GM13977 (cell line): Measurements from ENCODE around the gene CFAP70.
"Not testable (repeated sequence)": the region's sequence is repeated elsewhere in the genome, so short reads cannot be mapped to it uniquely, and the experiment has no call there.

Source experiments
- DNase-seq: peaks from one replicate; pipeline ENCODE4 v3.0.0; 2012; ENCODE audit warnings: low spot score
- CTCF ChIP-seq: IDR thresholded peaks from 2 replicates; pipeline ENCODE4 v1.5.1; 2012; ENCODE audit warnings: mild to moderate bottlenecking, control low read depth; ENCODE audit not compliant: insufficient read depth; ENCODE audit errors: extremely low read depth, missing control alignments
- in situ Hi-C: fragments of 300-500 bp; cut with MboI; formaldehyde crosslinking; loops from one replicate; pipeline ENCODE4 v1.12.0; 2022; ENCODE audit warnings: low sequenced_read_pairs, low pct_unique_long_range_greater_than_20kb, mixed read lengths, inconsistent platforms; ENCODE audit not compliant: unreplicated experiment

Gene CFAP70

GRCh38 chr10:73401636-73402035, 43.0 kb upstream of the CFAP70 start:
- DNase-seq, result no peak
- no peak for TF ChIP-seq CTCF
- in situ Hi-C loops, result no loop called here

- no peak for TF ChIP-seq CTCF
- DNase-seq, result no peak
- in situ Hi-C loops, result no loop called here
These were observed 40.4 kb upstream of the CFAP70 start for GRCh38 chr10:73399063-73399462.

- no peak for DNase-seq
- peak; percentile 19 for TF ChIP-seq CTCF
- in situ Hi-C loops, result no loop called here
These were observed 39.4 kb upstream of the CFAP70 start for GRCh38 chr10:73398024-73398423.

GRCh38 chr10:73394325-73394724, 35.7 kb upstream of the CFAP70 start:
- in situ Hi-C loops, DNase-seq: not testable (repeated sequence)

GRCh38 chr10:73388228-73388627, 29.6 kb upstream of the CFAP70 start:
- no peak for DNase-seq
- no peak for TF ChIP-seq CTCF
- in situ Hi-C loops, result no loop called here

GRCh38 chr10:73386583-73386982, 27.9 kb upstream of the CFAP70 start:
- in situ Hi-C loops, result no loop called here
- TF ChIP-seq CTCF, result no peak

GRCh38 chr10:73379064-73379748, 20.5 kb upstream of the CFAP70 start:
- in situ Hi-C loops, result no loop called here
- DNase-seq, result no peak
- no peak for TF ChIP-seq CTCF

More at GRCh38 chr10:73386583-73386982, 27.9 kb upstream of the CFAP70 start:
- DNase-seq, result no peak
